SJCRH30 (cell line): ENCODE results near the gene DCLK2. TPM values are rescaled to one million over a fixed set of nuclear protein-coding genes. Genes with fewer than 3 reads are reported as not detected.
A peak's percentile ranks its signal among the peaks of the same experiment; 100 is the strongest.

Experiments used
- DNase-seq, 2 experiments: peaks; one replicate each; pipeline ENCODE4 v3.0.0-alpha.2; 2015 to 2020
- H3K27ac ChIP-seq: fragments of 250-450 bp; sonication (Bioruptor Pico); 2 replicates; pipeline ENCODE4 v1.5.1; 2020; ENCODE audit warnings: mild to moderate bottlenecking, moderate library complexity
- H3K27me3 ChIP-seq: fragments of 250-450 bp; sonication (Bioruptor Pico); 2 replicates; pipeline ENCODE4 v1.5.1; 2020; ENCODE audit warnings: mild to moderate bottlenecking, moderate library complexity
- H3K36me3 ChIP-seq: fragments of 250-450 bp; sonication (Bioruptor Pico); 2 replicates; pipeline ENCODE4 v1.5.1; 2020; ENCODE audit warnings: mild to moderate bottlenecking, moderate library complexity
- H3K4me1 ChIP-seq: fragments of 250-450 bp; sonication (Bioruptor Pico); 2 replicates; pipeline ENCODE4 v1.5.1; 2020; ENCODE audit warnings: mild to moderate bottlenecking, moderate library complexity
- H3K4me3 ChIP-seq: fragments of 250-450 bp; sonication (Bioruptor Pico); 2 replicates; pipeline ENCODE4 v1.5.1; 2020; ENCODE audit warnings: mild to moderate bottlenecking, moderate library complexity
- H3K9me3 ChIP-seq: fragments of 250-450 bp; sonication (Bioruptor Pico); replicated peaks from 2 replicates; pipeline ENCODE4 v1.5.1; 2020; ENCODE audit warnings: mild to moderate bottlenecking, moderate library complexity
- total RNA-seq: library from RNA; depleted of rRNA; stranded (reverse); fragments of >200 nt; shearing (Covaris generic); gene quantifications from 2 replicates; pipeline ENCODE4 v1.2.3, GENCODE V29; 2014

DCLK2 gene
- total RNA-seq, 1 experiment from 2014 or later: 5.7 TPM

GRCh38 chr4:150268444-150268843 is 190.2 kb downstream of the DCLK2 start:
- no peaks in the 10 kb centered on the region for H3K36me3 ChIP-seq
- H3K9me3 ChIP-seq: no peaks in the 10 kb centered on the region
- H3K4me1 ChIP-seq: no peaks in the 10 kb centered on the region
- H3K27me3 ChIP-seq: no peaks in the 10 kb centered on the region
- H3K27ac ChIP-seq: no peak overlapping the region
- H3K4me3 ChIP-seq: no peak overlapping the region
- no peak for DNase-seq

- H3K9me3 ChIP-seq: no peaks in the 10 kb centered on the region
- no peaks in the 10 kb centered on the region for H3K36me3 ChIP-seq
- peaks cover 5% of the 10 kb centered on the region; the same call in 1 of the 2 replicates for H3K4me1 ChIP-seq
- no peak for DNase-seq
- no peak overlapping the region for H3K4me3 ChIP-seq
- H3K27me3 ChIP-seq: no peaks in the 10 kb centered on the region
- H3K27ac ChIP-seq: no peak overlapping the region
Observed at GRCh38 chr4:150278206-150278605, 200.0 kb downstream of the DCLK2 start.

GRCh38 chr4:150280081-150280895 is 202.0 kb downstream of the DCLK2 start:
- Histone ChIP-seq H3K4me3 (no peak overlapping the region), H3K4me1 (peaks cover 5% of the 10 kb centered on the region; the same call in 1 of the 2 replicates), H3K36me3 (no peaks in the 10 kb centered on the region), H3K9me3 (no peaks in the 10 kb centered on the region), H3K27ac (no peak overlapping the region), H3K27me3 (no peaks in the 10 kb centered on the region)
- peak in 1 of 2 experiments; percentile 21 for DNase-seq

DNA sequence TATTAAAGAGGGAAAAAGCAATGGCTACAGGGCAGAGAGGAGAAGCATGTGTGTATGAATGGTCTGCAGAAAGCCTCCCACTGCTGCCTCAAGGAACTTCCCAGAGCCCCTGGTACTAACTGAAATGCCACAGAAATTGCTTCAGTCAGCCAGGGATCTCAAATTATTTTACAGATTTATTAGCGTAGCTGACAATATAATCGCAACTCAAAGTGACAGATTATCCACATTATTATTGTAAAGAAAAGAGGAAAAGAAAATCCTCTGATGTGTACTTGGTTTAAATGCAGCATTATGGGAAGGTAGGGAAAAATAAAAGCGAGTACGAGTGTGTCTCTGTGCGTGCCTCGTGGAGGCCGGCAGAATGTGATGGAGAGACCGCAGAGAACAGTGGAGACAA is 202.7 kb downstream of the DCLK2 start:
- Histone ChIP-seq H3K27me3 (no peaks in the 10 kb centered on the region), H3K4me1 (peaks cover 5% of the 10 kb centered on the region; the same call in 1 of the 2 replicates), H3K36me3 (no peaks in the 10 kb centered on the region), H3K27ac (no peak overlapping the region), H3K9me3 (no peaks in the 10 kb centered on the region), H3K4me3 (no peak overlapping the region)
- no peak for DNase-seq

GRCh38 chr4:150283689-150284088 is 205.4 kb downstream of the DCLK2 start:
- Histone ChIP-seq H3K9me3 (no peaks in the 10 kb centered on the region), H3K4me1 (peaks cover 5% of the 10 kb centered on the region; the same call in 1 of the 2 replicates), H3K4me3 (no peak overlapping the region), H3K27ac (no peak overlapping the region), H3K27me3 (no peaks in the 10 kb centered on the region), H3K36me3 (no peaks in the 10 kb centered on the region)
- DNase-seq: no peak

- Histone ChIP-seq H3K9me3 (no peaks in the 10 kb centered on the region), H3K4me3 (no peak overlapping the region), H3K27ac (no peak overlapping the region), H3K27me3 (no peaks in the 10 kb centered on the region), H3K36me3 (no peaks in the 10 kb centered on the region), H3K4me1 (no peaks in the 10 kb centered on the region)
- no peak for DNase-seq
Observed at GRCh38 chr4:150286656-150287055, 208.4 kb downstream of the DCLK2 start.

DNA sequence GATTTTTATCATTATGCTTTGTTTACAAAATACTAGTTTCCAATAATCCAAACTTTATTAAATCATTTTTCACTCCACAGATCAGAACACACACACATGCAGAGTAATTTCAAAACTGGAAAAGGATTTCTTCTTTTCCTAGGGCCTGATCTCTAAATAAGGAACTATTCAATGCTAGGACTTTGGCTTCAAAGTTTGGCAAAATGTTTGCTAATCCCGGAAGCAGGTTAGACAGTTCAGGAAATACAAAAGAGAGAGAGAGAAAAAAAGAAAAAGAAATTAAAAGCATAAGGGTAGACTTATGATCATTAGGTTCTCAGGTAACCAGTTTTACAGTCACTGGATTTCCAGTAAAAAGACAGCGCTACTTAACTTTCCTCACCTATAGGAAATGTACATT is 211.0 kb downstream of the DCLK2 start:
- no peaks in the 10 kb centered on the region for H3K27me3 ChIP-seq
- no peak overlapping the region for H3K4me3 ChIP-seq
- DNase-seq: no peak
- H3K4me1 ChIP-seq: no peaks in the 10 kb centered on the region
- no peaks in the 10 kb centered on the region for H3K9me3 ChIP-seq
- H3K36me3 ChIP-seq: no peaks in the 10 kb centered on the region
- no peak overlapping the region for H3K27ac ChIP-seq

DNA sequence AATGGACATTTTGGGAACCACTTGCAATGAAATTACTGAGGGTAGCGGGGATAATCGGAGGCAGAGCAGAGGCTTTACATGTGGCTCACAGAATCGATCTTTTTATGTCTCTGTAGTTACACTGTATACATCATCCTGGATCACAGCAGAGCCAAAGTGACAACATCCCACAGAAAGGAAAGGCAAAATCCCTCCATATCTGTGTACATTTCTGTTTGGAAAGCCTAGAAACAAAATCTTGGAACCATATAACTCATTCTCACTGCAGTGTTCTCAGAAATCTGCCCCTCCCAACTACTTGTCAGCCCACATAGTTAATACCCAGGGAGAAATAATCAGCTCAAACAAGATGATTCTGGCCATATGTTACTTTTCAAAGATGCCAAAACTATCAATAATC is 211.6 kb downstream of the DCLK2 start:
- H3K27me3 ChIP-seq: no peaks in the 10 kb centered on the region
- no peaks in the 10 kb centered on the region for H3K4me1 ChIP-seq
- no peak overlapping the region for H3K4me3 ChIP-seq
- no peaks in the 10 kb centered on the region for H3K9me3 ChIP-seq
- no peak for DNase-seq
- no peaks in the 10 kb centered on the region for H3K36me3 ChIP-seq
- no peak overlapping the region for H3K27ac ChIP-seq

- Histone ChIP-seq H3K4me3 (no peak overlapping the region), H3K27ac (no peak overlapping the region), H3K36me3 (no peaks in the 10 kb centered on the region), H3K4me1 (no peaks in the 10 kb centered on the region), H3K27me3 (no peaks in the 10 kb centered on the region), H3K9me3 (no peaks in the 10 kb centered on the region)
- peak; percentile 23 to 56 for DNase-seq
Observed at GRCh38 chr4:150297861-150298474, 219.7 kb downstream of the DCLK2 start.

GRCh38 chr4:150299816-150300215 is 221.6 kb downstream of the DCLK2 start:
- Histone ChIP-seq H3K27me3 (no peaks in the 10 kb centered on the region), H3K4me3 (no peak overlapping the region), H3K9me3 (no peaks in the 10 kb centered on the region), H3K27ac (no peak overlapping the region), H3K4me1 (no peaks in the 10 kb centered on the region), H3K36me3 (no peaks in the 10 kb centered on the region)
- DNase-seq: no peak

GRCh38 chr4:150302553-150302952 is 224.3 kb downstream of the DCLK2 start:
- no peak for DNase-seq
- Histone ChIP-seq H3K9me3 (no peaks in the 10 kb centered on the region), H3K36me3 (no peaks in the 10 kb centered on the region), H3K27ac (no peak overlapping the region), H3K27me3 (no peaks in the 10 kb centered on the region), H3K4me1 (0 out of 2 replicates have a peak, but pooled peaks cover 3% of the 10 kb centered on the region), H3K4me3 (no peak overlapping the region)

GRCh38 chr4:150305995-150306394 is 227.8 kb downstream of the DCLK2 start:
- no peaks in the 10 kb centered on the region for H3K9me3 ChIP-seq
- H3K27me3 ChIP-seq: no peaks in the 10 kb centered on the region
- no peak overlapping the region for H3K4me3 ChIP-seq
- DNase-seq: no peak
- no peak overlapping the region for H3K27ac ChIP-seq
- no peaks in the 10 kb centered on the region for H3K36me3 ChIP-seq
- H3K4me1 ChIP-seq: 0 out of 2 replicates have a peak, but pooled peaks cover 3% of the 10 kb centered on the region

- H3K27ac ChIP-seq: no peak overlapping the region
- H3K4me1 ChIP-seq: 0 out of 2 replicates have a peak, but pooled peaks cover 3% of the 10 kb centered on the region
Observed at GRCh38 chr4:150306719-150307118, 228.5 kb downstream of the DCLK2 start.

More at GRCh38 chr4:150306719-150307118, 228.5 kb downstream of the DCLK2 start:
- Histone ChIP-seq H3K9me3 (no peaks in the 10 kb centered on the region), H3K27me3 (no peaks in the 10 kb centered on the region), H3K36me3 (no peaks in the 10 kb centered on the region), H3K4me3 (no peak overlapping the region)
- DNase-seq: no peak
